ENCODE data around the gene JAM3.

GRCh38 chr11:134028368-134028920 is 40.4 kb upstream of the JAM3 start:
- TF ChIP-seq CSDC2 (CRISPR knock-in tag; IDR thresholded peaks at IDR 0.05) (no peak), ISL1 (CRISPR knock-in tag; IDR thresholded peaks at IDR 0.05) (no peak), TSHZ2 (CRISPR knock-in tag; IDR thresholded peaks at IDR 0.05) (no peak), ZNF70 (CRISPR knock-in tag; IDR thresholded peaks at IDR 0.05) (no peak), ZFP30 (CRISPR knock-in tag; IDR thresholded peaks at IDR 0.05) (no peak), GLIS3 (CRISPR knock-in tag; IDR thresholded peaks at IDR 0.05) (no peak)
